Brain microvascular endothelial cell (primary cell): Measurements from ENCODE around the gene OSMR.

Experiments used
- DNase-seq: peaks from one replicate; pipeline ENCODE4 v3.0.0-alpha.2; 2020
- H3K27ac ChIP-seq: fragments of 250-450 bp; sonication (Bioruptor Pico); 2 replicates; pipeline ENCODE4 v1.5.1; 2020; ENCODE audit warnings: mild to moderate bottlenecking, moderate library complexity
- H3K27me3 ChIP-seq: fragments of 250-450 bp; sonication (Bioruptor Pico); replicated peaks from 2 replicates; pipeline ENCODE4 v1.5.1; 2020; ENCODE audit warnings: mild to moderate bottlenecking
- H3K36me3 ChIP-seq: fragments of 250-450 bp; sonication (Bioruptor Pico); replicated peaks from 2 replicates; pipeline ENCODE4 v1.5.1; 2020; ENCODE audit warnings: mild to moderate bottlenecking
- H3K4me3 ChIP-seq: 2 replicates; pipeline ENCODE4 v1.5.1; 2011; ENCODE audit warnings: low read depth, mild to moderate bottlenecking, control low read depth, low read length, moderate library complexity
- CTCF ChIP-seq: IDR thresholded peaks from 2 replicates; pipeline ENCODE4 v1.5.1; 2011; ENCODE audit warnings: low read depth, mild to moderate bottlenecking, moderate library complexity, low read length, control low read depth, inconsistent platforms; ENCODE audit errors: missing control alignments
- in situ Hi-C: cut with HindIII; loops from 2 replicates; pipeline ENCODE4 v1.10.0; 2017; ENCODE audit warnings: low sequenced_read_pairs, low pct_ligation_motif_present

OSMR gene

GRCh38 chr5:38978036-38978435 lies 132.2 kb downstream of the OSMR start:
- DNase-seq, result no peak
- Histone ChIP-seq H3K27me3 (no peaks in the 10 kb centered on the region), H3K36me3 (no peaks in the 10 kb centered on the region), H3K4me3 (no peak overlapping the region), H3K27ac (no peak overlapping the region)
- TF ChIP-seq CTCF, result no peak
- in situ Hi-C loops, result no loop called here

GRCh38 chr5:38979535-38979934 lies 133.7 kb downstream of the OSMR start:
- no peak for TF ChIP-seq CTCF

More at GRCh38 chr5:38979535-38979934, 133.7 kb downstream of the OSMR start:
- Histone ChIP-seq H3K36me3 (no peaks in the 10 kb centered on the region), H3K4me3 (no peak overlapping the region), H3K27me3 (no peaks in the 10 kb centered on the region), H3K27ac (no peak overlapping the region)
- no peak for DNase-seq
- in situ Hi-C loops, result no loop called here
